ENCODE results near the gene TMEM221.

Gene TMEM221

GRCh38 chr19:17454576-17455071 lies 6.2 kb upstream of the TMEM221 start:
- Histone ChIP-seq H3K36me3 (ENCODE audit: control insufficient read depth in 2 of 2, insufficient read depth in 1 of 2, low read length in 2 of 2) (no peaks in the 10 kb centered on the region), H3K4me1 (ENCODE audit: control insufficient read depth, insufficient read depth, low read length) (no peaks in the 10 kb centered on the region), H3K4me3 (ENCODE audit: low read depth, low read length) (no peak overlapping the region), H3K9me3 (ENCODE audit: control insufficient read depth, insufficient read depth, low read depth, low read length) (no peaks in the 10 kb centered on the region), H3K27ac (ENCODE audit: extremely low read depth, low read depth, low read length) (no peak overlapping the region)
- POLR2A ChIA-PET: no interaction called here
- CTCF ChIA-PET: interaction anchor here (0.5 to 1.9 kb wide), 9 partner anchors 10 to 533 kb away, joined by 3 to 11 read pairs (median 3); no protein-coding TSS in a partner anchor
- TF ChIP-seq ZNF837 (tag by site-specific recombination; IDR thresholded peaks at IDR 0.05): no peak
- TF ChIP-seq ZIC2 (tag by site-specific recombination; IDR thresholded peaks at IDR 0.05): peak; percentile 24; the same call in 1 of the 2 replicates
- TF ChIP-seq HOXA7 (CRISPR knock-in tag; IDR thresholded peaks at IDR 0.05; ENCODE audit: borderline replicate concordance): no peak
- no peak for TF ChIP-seq ZNF155 (tag by site-specific recombination; IDR thresholded peaks at IDR 0.05)
- TF ChIP-seq ZNF585B (tag by site-specific recombination; IDR thresholded peaks at IDR 0.05): no peak
- TF ChIP-seq ZSCAN16 (tag by site-specific recombination; IDR thresholded peaks at IDR 0.05): no peak
- no peak for TF ChIP-seq PRDM4 (tag by site-specific recombination; IDR thresholded peaks at IDR 0.05)
- TF ChIP-seq ZNF341 (tag by site-specific recombination; IDR thresholded peaks at IDR 0.05; ENCODE audit: low read depth): peak; percentile 62
- no peak for TF ChIP-seq GLI4 (tag by site-specific recombination; IDR thresholded peaks at IDR 0.05)
- TF ChIP-seq KLF17 (tag by site-specific recombination; IDR thresholded peaks at IDR 0.05): no peak
- TF ChIP-seq AEBP2 (tag by site-specific recombination; IDR thresholded peaks at IDR 0.05; ENCODE audit: borderline replicate concordance): no peak
- no peak for TF ChIP-seq YY1 (tag by site-specific recombination; IDR thresholded peaks at IDR 0.05)
- TF ChIP-seq ZNF677 (tag by site-specific recombination; IDR thresholded peaks at IDR 0.05): no peak
- TF ChIP-seq ZBTB44 (tag by site-specific recombination; IDR thresholded peaks at IDR 0.05): no peak
- no peak for TF ChIP-seq ZNF214 (tag by site-specific recombination; IDR thresholded peaks at IDR 0.05; ENCODE audit: borderline replicate concordance)
- TF ChIP-seq TSHZ1 (tag by site-specific recombination; IDR thresholded peaks at IDR 0.05; ENCODE audit: borderline replicate concordance): no peak
- TF ChIP-seq ZNF555 (tag by site-specific recombination; conservative IDR thresholded peaks at IDR 0.05): no peak
- TF ChIP-seq EGR2 (tag by site-specific recombination; IDR thresholded peaks at IDR 0.05; ENCODE audit: low read depth): 0 out of 2 replicates have a peak, but pooled peaks have one; percentile 25
- TF ChIP-seq ZNF704 (tag by site-specific recombination; IDR thresholded peaks at IDR 0.05): no peak
- no peak for TF ChIP-seq ZNF701 (tag by site-specific recombination; IDR thresholded peaks at IDR 0.05)
- no peak for TF ChIP-seq ZNF404 (tag by site-specific recombination; IDR thresholded peaks at IDR 0.05)
- TF ChIP-seq ZNF747 (tag by site-specific recombination; IDR thresholded peaks at IDR 0.05): no peak
- no peak for TF ChIP-seq ZNF175 (tag by site-specific recombination; IDR thresholded peaks at IDR 0.05)
- no peak for TF ChIP-seq ZFP3 (tag by site-specific recombination; IDR thresholded peaks at IDR 0.05; ENCODE audit: low read depth)
- TF ChIP-seq GLIS1 (tag by site-specific recombination; IDR thresholded peaks at IDR 0.05): peak; percentile 62

Measured in HEK293 (cell line).